C4-2B (cell line): ENCODE results near the gene LRIT1.

ENCODE experiments used
- H3K27ac ChIP-seq: fragments of 450-650 bp; 2 replicates; pipeline ENCODE4 v1.5.1; 2017
- CTCF ChIP-seq: fragments of 450-650 bp; conservative IDR thresholded peaks from 2 replicates; pipeline ENCODE4 v1.5.1; 2017; ENCODE audit warnings: mild to moderate bottlenecking
- ZFX ChIP-seq: fragments of 450-650 bp; IDR thresholded peaks from 2 replicates; pipeline ENCODE4 v1.6.1; 2017

LRIT1 gene

DNA sequence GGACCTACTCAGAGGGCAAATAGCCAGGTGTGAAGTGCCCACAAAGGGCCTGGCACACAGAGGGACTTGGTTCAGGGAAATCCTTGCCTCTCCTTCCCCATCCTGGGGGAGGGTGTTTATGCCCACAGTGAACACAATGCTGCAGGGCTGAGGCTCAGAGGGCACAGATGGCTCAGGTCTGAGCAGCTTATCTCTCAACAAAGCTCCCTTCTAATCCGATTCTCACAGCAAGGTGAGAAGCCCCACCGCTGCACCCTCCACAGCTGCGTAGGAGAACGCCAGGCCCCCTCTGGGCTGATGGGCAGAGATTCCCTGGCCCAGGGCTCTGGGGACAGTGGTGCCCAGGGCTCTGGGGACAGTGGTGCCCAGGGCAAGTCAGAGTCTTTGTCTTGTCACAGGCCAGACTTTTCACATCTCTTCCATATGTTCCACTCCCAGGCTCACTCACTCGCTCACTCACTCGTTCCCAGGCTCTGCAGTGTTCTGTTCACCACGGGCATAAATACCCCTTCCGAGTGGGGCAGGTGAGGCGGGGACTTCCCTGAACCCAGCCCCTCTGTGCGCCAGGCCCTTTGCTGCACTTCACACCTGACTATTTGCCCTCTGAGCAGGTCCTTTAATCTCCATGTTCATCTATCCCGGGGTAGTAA, 55.7 kb downstream of the LRIT1 start:
- H3K27ac ChIP-seq, result no peak overlapping the region
- TF ChIP-seq ZFX (no peak), CTCF (no peak)

DNA sequence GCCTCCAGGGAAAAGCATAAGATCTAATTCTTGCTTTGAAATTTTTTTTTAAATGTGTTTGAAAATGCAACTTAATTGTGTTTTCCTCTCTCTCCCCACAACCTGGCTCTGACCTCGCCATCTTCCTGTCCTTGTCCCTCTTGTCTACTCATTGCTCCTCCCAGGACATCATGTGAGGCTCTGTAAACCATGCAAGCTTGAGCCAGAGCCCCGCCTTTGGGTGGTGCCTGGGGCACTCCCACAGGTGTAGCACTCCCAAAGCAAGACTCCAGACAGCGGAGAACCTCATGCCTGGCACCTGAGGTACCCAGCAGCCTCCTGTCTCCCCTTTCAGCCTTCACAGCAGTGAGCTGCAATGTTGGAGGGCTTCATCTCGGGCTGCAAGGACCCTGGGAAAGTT, 56.8 kb downstream of the LRIT1 start:
- no peak overlapping the region for H3K27ac ChIP-seq
- no peak for TF ChIP-seq CTCF
- no peak for TF ChIP-seq ZFX

- no peak overlapping the region for H3K27ac ChIP-seq
- TF ChIP-seq ZFX, result no peak
Measured at GRCh38 chr10:84181631-84182030, 59.7 kb downstream of the LRIT1 start.
